ENCODE measurements around the gene RFESD.
"Not testable (repeated sequence)": the region's sequence is repeated elsewhere in the genome, so short reads cannot be mapped to it uniquely, and the experiment has no call there.

RFESD gene

GRCh38 chr5:95689680-95690079 lies 43.1 kb downstream of the RFESD start:
- DNase-seq (ENCODE audit: low read depth): no peak
- no peak overlapping the region for H3K4me3 ChIP-seq (ENCODE audit: low read depth, low read length)
- TF ChIP-seq, protein P1, sequence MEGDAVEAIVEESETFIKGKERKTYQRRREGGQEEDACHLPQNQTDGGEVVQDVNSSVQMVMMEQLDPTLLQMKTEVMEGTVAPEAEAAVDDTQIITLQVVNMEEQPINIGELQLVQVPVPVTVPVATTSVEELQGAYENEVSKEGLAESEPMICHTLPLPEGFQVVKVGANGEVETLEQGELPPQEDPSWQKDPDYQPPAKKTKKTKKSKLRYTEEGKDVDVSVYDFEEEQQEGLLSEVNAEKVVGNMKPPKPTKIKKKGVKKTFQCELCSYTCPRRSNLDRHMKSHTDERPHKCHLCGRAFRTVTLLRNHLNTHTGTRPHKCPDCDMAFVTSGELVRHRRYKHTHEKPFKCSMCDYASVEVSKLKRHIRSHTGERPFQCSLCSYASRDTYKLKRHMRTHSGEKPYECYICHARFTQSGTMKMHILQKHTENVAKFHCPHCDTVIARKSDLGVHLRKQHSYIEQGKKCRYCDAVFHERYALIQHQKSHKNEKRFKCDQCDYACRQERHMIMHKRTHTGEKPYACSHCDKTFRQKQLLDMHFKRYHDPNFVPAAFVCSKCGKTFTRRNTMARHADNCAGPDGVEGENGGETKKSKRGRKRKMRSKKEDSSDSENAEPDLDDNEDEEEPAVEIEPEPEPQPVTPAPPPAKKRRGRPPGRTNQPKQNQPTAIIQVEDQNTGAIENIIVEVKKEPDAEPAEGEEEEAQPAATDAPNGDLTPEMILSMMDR (IDR thresholded peaks at IDR 0.05; ENCODE audit: low read depth, low read length, missing control alignments): no peak

GRCh38 chr5:95690333-95690732 lies 43.8 kb downstream of the RFESD start:
- TF ChIP-seq, protein P1 (IDR thresholded peaks at IDR 0.05; ENCODE audit: low read depth, low read length, missing control alignments): no peak
- no peak overlapping the region for H3K4me3 ChIP-seq (ENCODE audit: low read depth, low read length)
- DNase-seq (ENCODE audit: low read depth): no peak

- no peak for DNase-seq (ENCODE audit: low read depth)
- no peak overlapping the region for H3K4me3 ChIP-seq (ENCODE audit: low read depth, low read length)
- TF ChIP-seq, protein P1 (IDR thresholded peaks at IDR 0.05; ENCODE audit: low read depth, low read length, missing control alignments): no peak
Observed at GRCh38 chr5:95697781-95698681, 51.5 kb downstream of the RFESD start.

- TF ChIP-seq, protein P1 (IDR thresholded peaks at IDR 0.05; ENCODE audit: low read depth, low read length, missing control alignments): no peak
- no peak for DNase-seq (ENCODE audit: low read depth)
- no peak overlapping the region for H3K4me3 ChIP-seq (ENCODE audit: low read depth, low read length)
Observed at GRCh38 chr5:95699337-95699736, 52.8 kb downstream of the RFESD start.

GRCh38 chr5:95701074-95701473 lies 54.5 kb downstream of the RFESD start:
- DNase-seq (ENCODE audit: low read depth): no peak
- no peak overlapping the region for H3K4me3 ChIP-seq (ENCODE audit: low read depth, low read length)
- TF ChIP-seq, protein P1 (IDR thresholded peaks at IDR 0.05; ENCODE audit: low read depth, low read length, missing control alignments): no peak

DNA sequence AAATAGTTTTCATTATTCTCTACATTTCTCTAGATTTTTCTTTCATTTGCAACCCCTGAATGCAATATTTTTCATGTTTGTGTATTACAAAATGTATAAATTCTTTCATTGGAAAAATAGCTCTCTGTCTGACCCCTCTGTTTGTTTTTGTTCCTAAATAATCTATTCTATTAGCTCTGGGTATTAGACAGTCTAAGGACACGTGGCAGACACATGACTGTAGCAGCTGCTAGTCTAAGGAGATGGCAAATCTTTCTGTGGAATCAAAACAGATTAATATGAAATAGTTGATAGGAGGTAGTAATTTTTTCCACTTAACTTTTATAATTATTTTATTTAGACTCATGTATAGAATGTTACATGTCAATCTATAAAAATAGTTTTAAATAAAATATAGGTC lies 57.6 kb downstream of the RFESD start:
- no peak for DNase-seq (ENCODE audit: low read depth)
- H3K4me3 ChIP-seq (ENCODE audit: low read depth, low read length): no peak overlapping the region

DNA sequence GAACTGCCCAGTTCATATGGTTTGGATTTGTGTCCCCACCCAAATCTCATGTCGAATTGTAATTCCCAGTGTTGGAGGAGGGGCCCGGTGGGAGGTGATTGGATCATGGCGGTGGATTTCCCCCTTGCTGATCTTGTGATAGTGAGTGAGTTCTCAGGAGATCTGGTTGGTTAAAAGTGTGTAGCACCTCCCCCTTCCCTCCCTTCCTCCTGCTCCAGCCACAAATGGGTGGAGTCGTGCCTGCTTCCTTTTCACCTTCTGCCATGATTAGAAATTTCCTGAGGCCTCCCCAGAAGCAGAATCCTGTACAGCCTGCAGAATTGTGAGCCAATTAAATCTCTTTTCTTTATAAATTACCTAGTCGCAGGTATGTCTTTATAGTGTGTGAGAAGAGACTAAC lies 59.6 kb downstream of the RFESD start:
- DNase-seq (ENCODE audit: low read depth); H3K4me3 ChIP-seq (ENCODE audit: low read depth, low read length): not testable (repeated sequence)

More for the DNA sequence above, 57.6 kb downstream of the RFESD start:
- TF ChIP-seq, protein P1 (IDR thresholded peaks at IDR 0.05; ENCODE audit: low read depth, low read length, missing control alignments): no peak

Measured in GM12864 (cell line).